Naive B cell (primary cell): ENCODE measurements around the gene SRPRB. TPM values are rescaled to one million over a fixed set of nuclear protein-coding genes. Genes with fewer than 3 reads are reported as not detected.
A peak's percentile ranks its signal among the peaks of the same experiment; 100 is the strongest.

Source experiments
- ATAC-seq, 2 donors: fragments of 150-1000 bp; cut with Tn5 transposase; 2 replicates each; pipeline ENCODE4 v1.10.0; 2021; ENCODE audit warnings: low read depth in 2 of 2, mild to moderate bottlenecking in 2 of 2, moderate library complexity in 2 of 2
- DNase-seq: peaks from one replicate; pipeline ENCODE4 v3.0.0; 2022
- H3K27ac Mint-ChIP-seq, 6 donors: one replicate each; pipeline ENCODE4 v1.8.0; 2020 to 2022; ENCODE audit warnings: mild to moderate bottlenecking in 6 of 6, mixed read lengths in 6 of 6, moderate library complexity in 5 of 6, inconsistent platforms in 2 of 6
- H3K27me3 Mint-ChIP-seq, 3 donors: one replicate each; pipeline ENCODE4 v1.8.0; 2021 to 2022; ENCODE audit warnings: mixed read lengths in 3 of 3, mild to moderate bottlenecking in 1 of 3
- H3K36me3 Mint-ChIP-seq, 2 donors: one replicate each; pipeline ENCODE4 v1.8.0; 2020 to 2022; ENCODE audit warnings: mixed read lengths in 2 of 2, inconsistent platforms in 1 of 2, mild to moderate bottlenecking in 1 of 2
- H3K4me1 Mint-ChIP-seq, 3 donors: one replicate each; pipeline ENCODE4 v1.8.0; 2020 to 2022; ENCODE audit warnings: mixed read lengths in 3 of 3, inconsistent platforms in 1 of 3, mild to moderate bottlenecking in 1 of 3, moderate library complexity in 1 of 3
- H3K4me3 Mint-ChIP-seq, 8 donors: one replicate each; pipeline ENCODE4 v1.8.0; 2020 to 2022; ENCODE audit warnings: mild to moderate bottlenecking in 8 of 8, mixed read lengths in 8 of 8, moderate library complexity in 8 of 8, inconsistent platforms in 2 of 8
- H3K9me3 Mint-ChIP-seq, 7 donors: one replicate each; pipeline ENCODE4 v1.8.0; 2020 to 2022; ENCODE audit warnings: mixed read lengths in 7 of 7, mild to moderate bottlenecking in 5 of 7, inconsistent platforms in 2 of 7, moderate library complexity in 1 of 7
- polyA plus RNA-seq, 6 donors: library from polyadenylated mRNA; unstranded; fragments of 300-500 nt; fragmentation: Illumina TruSeq; gene quantifications; one replicate each; pipeline ENCODE4 v1.2.3, GENCODE V29; 2021; ENCODE audit warnings: low read depth in 6 of 6

SRPRB gene
- polyA plus RNA-seq: 10 to 100 TPM; 15.4 to 33.9 (median 28.2) TPM

GRCh38 chr3:133805702-133806475 is at the start of gene SRPRB:
SRPRB (plus strand) TSS chr3:133805815; CDS start chr3:133805849, 34 bp downstream.
- Mint-ChIP-seq H3K36me3 (peaks cover 0 to 5% of the 10 kb centered on the region in 2 donors), H3K27me3 (peaks cover 6 to 19% (median 8%) of the 10 kb centered on the region in 3 donors), H3K27ac (peak within 1 kb of the TSS; percentile 94 to 99 (median 96)), H3K4me3 (peak within 1 kb of the TSS; percentile 94 to 99 (median 97)), H3K9me3 (no peaks in the 10 kb centered on the region), H3K4me1 (peaks cover 6 to 19% (median 17%) of the 10 kb centered on the region in 3 donors)
- peak; percentile 94 for DNase-seq
- ATAC-seq: peak; percentile 95

GRCh38 chr3:133756716-133757694 is 48.6 kb upstream of the SRPRB start:
- no peaks in the 10 kb centered on the region for H3K9me3 Mint-ChIP-seq
- H3K27ac Mint-ChIP-seq: no peak overlapping the region
- no peak overlapping the region for H3K4me3 Mint-ChIP-seq
- H3K4me1 Mint-ChIP-seq: no peaks in the 10 kb centered on the region
- DNase-seq (no peak), ATAC-seq (no peak)
- peaks cover 17 to 46% (median 18%) of the 10 kb centered on the region in 3 donors for H3K27me3 Mint-ChIP-seq
- H3K36me3 Mint-ChIP-seq: no peaks in the 10 kb centered on the region

GRCh38 chr3:133757701-133758567 is 47.7 kb upstream of the SRPRB start:
- no peak overlapping the region for H3K4me3 Mint-ChIP-seq
- H3K36me3 Mint-ChIP-seq: no peaks in the 10 kb centered on the region
- H3K4me1 Mint-ChIP-seq: no peaks in the 10 kb centered on the region
- peaks cover 13 to 42% (median 18%) of the 10 kb centered on the region in 3 donors for H3K27me3 Mint-ChIP-seq
- ATAC-seq (no peak), DNase-seq (no peak)
- H3K27ac Mint-ChIP-seq: peak overlapping the region in 1 of 6 donors; percentile 10
- H3K9me3 Mint-ChIP-seq: no peaks in the 10 kb centered on the region

GRCh38 chr3:133758568-133758928 is 47.1 kb upstream of the SRPRB start:
- no peaks in the 10 kb centered on the region for H3K9me3 Mint-ChIP-seq
- H3K36me3 Mint-ChIP-seq: no peaks in the 10 kb centered on the region
- H3K4me3 Mint-ChIP-seq: no peak overlapping the region
- no peak for DNase-seq
- H3K4me1 Mint-ChIP-seq: no peaks in the 10 kb centered on the region
- peaks cover 12 to 39% (median 18%) of the 10 kb centered on the region in 3 donors for H3K27me3 Mint-ChIP-seq
- peak overlapping the region in 1 of 6 donors; percentile 10 for H3K27ac Mint-ChIP-seq
- no peak for ATAC-seq

- Mint-ChIP-seq H3K4me1 (no peaks in the 10 kb centered on the region), H3K9me3 (no peaks in the 10 kb centered on the region), H3K4me3 (no peak overlapping the region), H3K36me3 (no peaks in the 10 kb centered on the region), H3K27me3 (peaks cover 16 to 45% (median 22%) of the 10 kb centered on the region in 3 donors), H3K27ac (no peak overlapping the region)
- ATAC-seq (no peak), DNase-seq (no peak)
Measured at GRCh38 chr3:133758964-133759739, 46.5 kb upstream of the SRPRB start.

GRCh38 chr3:133759740-133760305 is 45.8 kb upstream of the SRPRB start:
- ATAC-seq: no peak
- Mint-ChIP-seq H3K9me3 (no peaks in the 10 kb centered on the region), H3K27ac (no peak overlapping the region), H3K27me3 (peaks cover 20 to 47% (median 29%) of the 10 kb centered on the region in 3 donors), H3K36me3 (no peaks in the 10 kb centered on the region), H3K4me3 (no peak overlapping the region), H3K4me1 (no peaks in the 10 kb centered on the region)
- no peak for DNase-seq

GRCh38 chr3:133760916-133761315 is 44.7 kb upstream of the SRPRB start:
- ATAC-seq (no peak), DNase-seq (no peak)
- Mint-ChIP-seq H3K4me1 (no peaks in the 10 kb centered on the region), H3K27ac (no peak overlapping the region), H3K9me3 (no peaks in the 10 kb centered on the region), H3K4me3 (no peak overlapping the region), H3K36me3 (no peaks in the 10 kb centered on the region), H3K27me3 (peaks cover 26 to 40% (median 36%) of the 10 kb centered on the region in 3 donors)

GRCh38 chr3:133761605-133762484 is 43.8 kb upstream of the SRPRB start:
- Mint-ChIP-seq H3K9me3 (no peaks in the 10 kb centered on the region), H3K4me1 (no peaks in the 10 kb centered on the region), H3K36me3 (no peaks in the 10 kb centered on the region), H3K4me3 (no peak overlapping the region), H3K27ac (no peak overlapping the region), H3K27me3 (peaks cover 27 to 44% (median 31%) of the 10 kb centered on the region in 3 donors)
- no peak for ATAC-seq
- no peak for DNase-seq

GRCh38 chr3:133762539-133762938 is 43.1 kb upstream of the SRPRB start:
- Mint-ChIP-seq H3K9me3 (no peaks in the 10 kb centered on the region), H3K4me3 (no peak overlapping the region), H3K27me3 (peaks cover 20 to 39% (median 31%) of the 10 kb centered on the region in 3 donors), H3K27ac (no peak overlapping the region), H3K4me1 (no peaks in the 10 kb centered on the region), H3K36me3 (no peaks in the 10 kb centered on the region)
- no peak for ATAC-seq
- no peak for DNase-seq

GRCh38 chr3:133763797-133764683 is 41.6 kb upstream of the SRPRB start:
- peaks cover 10 to 29% (median 22%) of the 10 kb centered on the region in 3 donors for H3K27me3 Mint-ChIP-seq
- ATAC-seq (no peak), DNase-seq (no peak)
- H3K4me3 Mint-ChIP-seq: no peak overlapping the region
- no peak overlapping the region for H3K27ac Mint-ChIP-seq
- no peaks in the 10 kb centered on the region for H3K36me3 Mint-ChIP-seq
- H3K4me1 Mint-ChIP-seq: no peaks in the 10 kb centered on the region
- H3K9me3 Mint-ChIP-seq: no peaks in the 10 kb centered on the region

- H3K4me3 Mint-ChIP-seq: no peak overlapping the region
Measured at GRCh38 chr3:133765256-133765655, 40.4 kb upstream of the SRPRB start.

More at GRCh38 chr3:133765256-133765655, 40.4 kb upstream of the SRPRB start:
- no peaks in the 10 kb centered on the region for H3K9me3 Mint-ChIP-seq
- no peak for ATAC-seq
- no peak for DNase-seq
- H3K27ac Mint-ChIP-seq: no peak overlapping the region
- H3K4me1 Mint-ChIP-seq: no peaks in the 10 kb centered on the region
- H3K36me3 Mint-ChIP-seq: no peaks in the 10 kb centered on the region
- peaks cover 9 to 26% (median 22%) of the 10 kb centered on the region in 3 donors for H3K27me3 Mint-ChIP-seq
